ENCODE data around the gene PTPN22. TPM values are rescaled to one million over a fixed set of nuclear protein-coding genes. Genes with fewer than 3 reads are reported as not detected.

PTPN22 gene
- polyA plus RNA-seq, 3 donors, result 9.7 to 43.7 (median 29.7) TPM

DNA sequence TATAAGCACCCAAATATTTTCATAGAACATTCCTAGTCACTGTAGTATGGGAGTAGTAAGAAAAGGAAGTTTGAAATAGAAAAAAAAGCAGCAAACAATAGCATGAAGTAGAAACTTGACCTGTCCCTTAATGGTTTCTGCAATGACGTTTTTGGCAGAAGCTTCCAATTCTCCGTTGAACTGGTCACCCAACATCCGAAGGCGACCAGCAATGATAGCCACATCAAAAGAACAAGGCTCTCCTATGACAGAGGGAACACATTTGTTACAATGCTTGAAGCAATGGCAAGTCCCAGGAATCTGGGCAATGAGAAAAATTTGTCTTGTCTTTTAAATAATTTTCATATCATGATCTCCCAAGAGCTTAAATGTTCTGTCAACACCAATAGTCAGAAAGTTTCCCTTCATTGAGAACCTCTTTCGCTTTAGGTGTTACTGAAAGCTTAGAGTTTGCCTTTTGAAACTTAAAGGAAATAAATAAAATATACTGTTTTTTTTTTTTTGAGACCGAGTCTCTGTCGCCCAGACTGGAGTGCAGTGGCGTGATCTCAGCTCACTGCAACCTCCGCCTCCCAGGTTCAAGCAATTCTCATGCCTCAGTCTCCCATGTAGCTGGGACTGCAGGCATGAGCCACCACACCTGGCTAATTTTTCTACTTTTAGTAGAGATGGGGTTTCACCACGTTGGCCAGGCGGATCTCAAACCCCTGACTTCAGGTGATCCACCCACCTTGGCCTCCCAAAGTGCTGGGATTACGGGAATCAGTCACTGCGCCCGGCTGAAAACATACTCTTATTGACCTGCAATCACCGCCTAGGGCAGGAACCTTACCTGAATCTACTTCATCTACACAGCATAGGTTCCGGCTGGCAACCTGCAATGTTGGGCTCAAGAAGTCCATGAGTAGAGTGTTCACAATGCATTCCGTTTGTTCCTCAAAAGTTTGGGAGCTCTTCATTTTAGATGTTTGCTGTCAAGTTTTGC lies 15.2 kb upstream of the PTPN22 start:
- Mint-ChIP-seq H3K9me3 (peaks cover 0 to 1% (median 0%) of the 10 kb centered on the region in 7 donors), H3K36me3 (peaks cover 4 to 5% of the 10 kb centered on the region in 2 donors), H3K4me1 (peaks cover 25% of the 10 kb centered on the region), H3K27ac (peak overlapping the region in 1 of 7 donors; percentile 5), H3K27me3 (ENCODE audit: low read depth in 3 of 3) (peaks cover 0 to 2% (median 0%) of the 10 kb centered on the region in 3 donors), H3K4me3 (no peak overlapping the region)
- Histone ChIP-seq H3K79me2 (ENCODE audit: insufficient read depth, low read length) (no peaks in the 10 kb centered on the region), H3K4me2 (replicated peaks; ENCODE audit: extremely low read depth, low read length, poor library complexity, severe bottlenecking) (no peak overlapping the region), H3K27ac (ENCODE audit: low read depth in 1 of 2, low read length in 2 of 2) (no peak overlapping the region), H3K36me3 (replicated peaks in 1 of 2; ENCODE audit: control insufficient read depth in 1 of 2, insufficient read depth in 2 of 2, low read length in 2 of 2) (no peaks in the 10 kb centered on the region), H3K9me3 (replicated peaks in 1 of 2; ENCODE audit: control insufficient read depth in 1 of 2, insufficient read depth in 1 of 2, low read length in 2 of 2) (no peaks in the 10 kb centered on the region), H2AFZ (ENCODE audit: insufficient read depth, low read depth, low read length, poor library complexity, severe bottlenecking) (peak overlapping the region; percentile 15), H3K27me3 (ENCODE audit: control insufficient read depth in 2 of 2, insufficient read depth in 2 of 2, low read length in 2 of 2) (no peaks in the 10 kb centered on the region), H3K9ac (ENCODE audit: insufficient read depth, low read length, poor library complexity, severe bottlenecking) (no peak overlapping the region), H3K4me3 (replicated peaks in 1 of 3; ENCODE audit: low read depth in 2 of 3, low read length in 3 of 3) (no peak overlapping the region), H3K4me1 (ENCODE audit: control insufficient read depth in 1 of 2, insufficient read depth in 2 of 2, low read length in 2 of 2) (peaks cover 11 to 28% of the 10 kb centered on the region in 2 donors), H4K20me1 (ENCODE audit: insufficient read depth, low read length) (no peaks in the 10 kb centered on the region)
- no peak for DNase-seq
- TF ChIP-seq, protein P1, sequence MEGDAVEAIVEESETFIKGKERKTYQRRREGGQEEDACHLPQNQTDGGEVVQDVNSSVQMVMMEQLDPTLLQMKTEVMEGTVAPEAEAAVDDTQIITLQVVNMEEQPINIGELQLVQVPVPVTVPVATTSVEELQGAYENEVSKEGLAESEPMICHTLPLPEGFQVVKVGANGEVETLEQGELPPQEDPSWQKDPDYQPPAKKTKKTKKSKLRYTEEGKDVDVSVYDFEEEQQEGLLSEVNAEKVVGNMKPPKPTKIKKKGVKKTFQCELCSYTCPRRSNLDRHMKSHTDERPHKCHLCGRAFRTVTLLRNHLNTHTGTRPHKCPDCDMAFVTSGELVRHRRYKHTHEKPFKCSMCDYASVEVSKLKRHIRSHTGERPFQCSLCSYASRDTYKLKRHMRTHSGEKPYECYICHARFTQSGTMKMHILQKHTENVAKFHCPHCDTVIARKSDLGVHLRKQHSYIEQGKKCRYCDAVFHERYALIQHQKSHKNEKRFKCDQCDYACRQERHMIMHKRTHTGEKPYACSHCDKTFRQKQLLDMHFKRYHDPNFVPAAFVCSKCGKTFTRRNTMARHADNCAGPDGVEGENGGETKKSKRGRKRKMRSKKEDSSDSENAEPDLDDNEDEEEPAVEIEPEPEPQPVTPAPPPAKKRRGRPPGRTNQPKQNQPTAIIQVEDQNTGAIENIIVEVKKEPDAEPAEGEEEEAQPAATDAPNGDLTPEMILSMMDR (IDR thresholded peaks at IDR 0.05), result no peak
- intact Hi-C loops (cut with micrococcal nuclease), result loop anchor here in 1 of 2 donors (5.0 kb wide), 1 partner anchor 39 kb away; no protein-coding TSS in a partner anchor
- 96% methylated on average over 6 of the region's 17 CpGs for WGBS (ENCODE audit: insufficient coverage)

- no peak overlapping the region for H2AFZ ChIP-seq (ENCODE audit: insufficient read depth, low read depth, low read length, poor library complexity, severe bottlenecking)
- peaks cover 38% of the 10 kb centered on the region for H3K4me1 Mint-ChIP-seq
Measured at GRCh38 chr1:113881661-113882060, 10.1 kb upstream of the PTPN22 start.

More at GRCh38 chr1:113881661-113882060, 10.1 kb upstream of the PTPN22 start:
- Mint-ChIP-seq H3K4me3 (no peak overlapping the region), H3K36me3 (peaks cover 4% of the 10 kb centered on the region in 2 donors), H3K9me3 (peaks cover 0 to 1% (median 0%) of the 10 kb centered on the region in 7 donors), H3K27ac (peak overlapping the region in 2 of 7 donors; percentile 35 to 37), H3K27me3 (ENCODE audit: low read depth in 3 of 3) (peaks cover 0 to 2% (median 0%) of the 10 kb centered on the region in 3 donors)
- peaks cover 7 to 29% of the 10 kb centered on the region in 2 donors for H3K4me1 ChIP-seq (ENCODE audit: control insufficient read depth in 1 of 2, insufficient read depth in 2 of 2, low read length in 2 of 2)
- H3K79me2 ChIP-seq (ENCODE audit: insufficient read depth, low read length), result no peaks in the 10 kb centered on the region
- no peak overlapping the region for H3K9ac ChIP-seq (ENCODE audit: insufficient read depth, low read length, poor library complexity, severe bottlenecking)
- no peak overlapping the region for H3K27ac ChIP-seq (ENCODE audit: low read depth in 1 of 2, low read length in 2 of 2)
- no peak for DNase-seq
- intact Hi-C loops (cut with micrococcal nuclease), result no loop called here
- H3K4me2 ChIP-seq (replicated peaks; ENCODE audit: extremely low read depth, low read length, poor library complexity, severe bottlenecking), result no peak overlapping the region
- no peaks in the 10 kb centered on the region for H4K20me1 ChIP-seq (ENCODE audit: insufficient read depth, low read length)
- 92% methylated on average over 2 of the region's 2 CpGs for WGBS (ENCODE audit: insufficient coverage)
- TF ChIP-seq, protein P1 (IDR thresholded peaks at IDR 0.05), result no peak
- H3K9me3 ChIP-seq (replicated peaks in 1 of 2; ENCODE audit: control insufficient read depth in 1 of 2, insufficient read depth in 1 of 2, low read length in 2 of 2), result no peaks in the 10 kb centered on the region
- no peaks in the 10 kb centered on the region for H3K27me3 ChIP-seq (ENCODE audit: control insufficient read depth in 2 of 2, insufficient read depth in 2 of 2, low read length in 2 of 2)
- no peak overlapping the region for H3K4me3 ChIP-seq (replicated peaks in 1 of 3; ENCODE audit: low read depth in 2 of 3, low read length in 3 of 3)
- no peaks in the 10 kb centered on the region for H3K36me3 ChIP-seq (replicated peaks in 1 of 2; ENCODE audit: control insufficient read depth in 1 of 2, insufficient read depth in 2 of 2, low read length in 2 of 2)

All from CD14-positive monocyte (primary cell).